ENCODE results near the gene MINDY4. TPM values are rescaled to one million over a fixed set of nuclear protein-coding genes. Genes with fewer than 3 reads are reported as not detected.
A peak's percentile ranks its signal among the peaks of the same experiment; 100 is the strongest.

Gene MINDY4
- total and polyA plus RNA-seq, 2 of the 8 experiments (the other 6 are each of a cell fraction or from before 2014, with no cell fraction given): 1.3 to 3.6 TPM

- TF ChIP-seq SRF (IDR thresholded peaks at IDR 0.05; ENCODE audit: low read depth, low read length): no peak
- no peak for TF ChIP-seq RFX5 (IDR thresholded peaks at IDR 0.05; ENCODE audit: borderline replicate concordance, low read depth, low read length)
- no peak for TF ChIP-seq RXRA (IDR thresholded peaks at IDR 0.05; ENCODE audit: insufficient read depth, low read depth, low read length)
- no peak for TF ChIP-seq CBX5 (IDR thresholded peaks at IDR 0.05; ENCODE audit: low read depth, low read length)
- TF ChIP-seq GTF2F1 (IDR thresholded peaks at IDR 0.05; ENCODE audit: borderline replicate concordance, low read depth, low read length): no peak
- TF ChIP-seq MAFK (IDR thresholded peaks at IDR 0.05; ENCODE audit: low read depth, low read length): no peak
- TF ChIP-seq TAF7 (optimal IDR thresholded peaks at IDR 0.05; ENCODE audit: borderline replicate concordance, low read depth, low read length): no peak
- TF ChIP-seq USF2 (IDR thresholded peaks at IDR 0.05; ENCODE audit: low read length): no peak
- no peak for TF ChIP-seq GABPA (IDR thresholded peaks at IDR 0.05; ENCODE audit: borderline replicate concordance, insufficient read depth, low read length)
- TF ChIP-seq SP4 (IDR thresholded peaks at IDR 0.05; ENCODE audit: low read length): no peak
- TF ChIP-seq POLR2A (IDR thresholded peaks at IDR 0.05; ENCODE audit: control extremely low read depth in 1 of 2, low read depth in 2 of 2, low read length in 2 of 2): peak in 1 of 2 experiments; percentile 72; a peak in 2 of 3 replicates
- TF ChIP-seq NANOG (IDR thresholded peaks at IDR 0.05; ENCODE audit: insufficient read depth, low read depth, low read length, poor library complexity, severe bottlenecking): no peak
- TF ChIP-seq CHD1 (IDR thresholded peaks at IDR 0.05; ENCODE audit: low read depth, low read length): no peak
- 0 out of 2 replicates have a peak, but pooled peaks have one; percentile 43 for TF ChIP-seq RBBP5 (IDR thresholded peaks at IDR 0.05; ENCODE audit: borderline replicate concordance, low read depth, low read length)
- TF ChIP-seq CTCF (IDR thresholded peaks at IDR 0.05; ENCODE audit: control extremely low read depth in 1 of 3, insufficient read depth in 1 of 3, low read depth in 1 of 3, low read length in 3 of 3): no peak
- TF ChIP-seq PHF8 (conservative IDR thresholded peaks at IDR 0.05; ENCODE audit: low read depth, low read length): peak; percentile 77
- no peak for TF ChIP-seq SUZ12 (IDR thresholded peaks at IDR 0.05; ENCODE audit: low read length)
- TF ChIP-seq CHD2 (IDR thresholded peaks at IDR 0.05; ENCODE audit: low read length): no peak
- TF ChIP-seq SAP30 (IDR thresholded peaks at IDR 0.05; ENCODE audit: insufficient read depth, insufficient replicate concordance, low read length): no peak
- peak; percentile 84 for TF ChIP-seq MAX (IDR thresholded peaks at IDR 0.05)
- no peak for TF ChIP-seq BCL11A (IDR thresholded peaks at IDR 0.05; ENCODE audit: low read depth in 2 of 2, low read length in 2 of 2)
Observed at GRCh38 chr7:30771174-30771879, at the start of gene MINDY4 (continued).

Measured in H1 (cell line).